ENCODE data around the gene WFDC12.

WFDC12 gene

GRCh38 chr20:45088247-45088646 lies 36.0 kb downstream of the WFDC12 start:
- no peak for DNase-seq

DNA sequence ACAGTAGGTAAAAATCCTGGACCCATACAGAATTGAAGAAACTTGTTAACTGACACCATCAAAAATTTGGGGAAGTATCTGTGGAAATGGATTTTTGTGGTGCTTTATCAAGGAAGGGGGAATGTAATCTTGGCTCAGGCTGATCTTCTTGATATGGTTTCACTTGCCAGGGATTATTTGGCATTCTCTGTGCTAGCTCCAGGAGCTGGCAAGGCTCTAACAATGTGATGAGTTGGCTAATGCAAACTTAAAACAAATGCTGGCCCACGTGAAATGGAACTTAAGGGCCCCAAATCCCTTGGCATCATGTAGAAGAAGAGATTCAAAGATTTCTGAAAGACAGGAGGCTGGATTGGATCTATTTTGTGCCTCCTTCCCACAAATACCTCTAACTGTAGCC lies 36.5 kb downstream of the WFDC12 start:
- DNase-seq, result no peak

DNA sequence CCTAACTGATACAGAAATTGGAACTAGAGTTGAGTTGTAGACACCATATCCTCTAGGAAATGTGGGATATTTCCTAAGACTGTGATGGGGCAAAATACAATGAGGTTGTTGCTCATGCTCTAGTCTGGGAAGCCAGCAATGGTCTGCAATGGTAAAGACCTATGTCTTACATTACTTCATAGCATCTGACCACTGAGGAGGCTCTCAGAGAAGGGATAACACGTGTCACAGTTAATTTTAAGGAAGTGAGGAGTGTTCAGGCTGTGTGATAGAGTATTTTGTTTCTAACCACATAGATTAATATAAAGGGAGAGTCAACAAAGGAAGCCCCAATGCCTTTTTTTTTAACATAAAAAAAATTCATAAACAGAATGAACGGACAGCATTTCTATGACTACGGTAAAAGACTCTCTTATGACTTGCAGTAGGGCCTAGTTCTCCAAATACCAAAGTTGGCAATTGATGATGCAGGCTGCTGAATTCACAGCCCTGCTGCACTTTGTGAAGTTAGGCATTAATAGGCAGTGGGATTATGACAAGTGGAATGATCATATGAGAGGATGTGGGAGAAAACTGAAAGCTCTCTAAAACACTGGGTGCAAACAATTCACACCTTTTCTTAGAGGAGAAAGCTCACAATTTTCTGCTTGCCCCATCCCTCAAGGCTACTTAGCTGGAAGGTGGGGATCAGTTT lies 37.0 kb downstream of the WFDC12 start:
- no peak for DNase-seq

DNA sequence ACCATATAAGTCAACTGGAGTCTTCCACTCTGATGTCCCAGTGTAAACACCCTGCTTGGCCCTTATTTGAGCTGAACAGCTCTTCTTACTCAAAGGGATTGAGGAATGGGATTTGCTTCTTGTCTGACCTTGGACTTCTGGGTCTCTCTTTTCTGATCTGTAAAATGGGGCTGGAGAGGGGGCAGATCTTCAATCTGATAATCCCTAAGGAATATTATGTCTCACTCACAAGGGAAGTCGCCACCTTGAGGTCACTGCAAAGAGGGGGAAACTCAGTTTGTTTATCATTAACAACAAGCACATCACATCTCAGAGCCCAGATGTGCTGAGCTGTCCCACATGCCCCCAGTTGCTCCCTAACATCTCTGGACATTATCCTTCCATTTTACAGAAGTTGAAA lies 38.4 kb downstream of the WFDC12 start:
- DNase-seq, result no peak

GRCh38 chr20:45085289-45085688 lies 39.0 kb downstream of the WFDC12 start:
- DNase-seq, result no peak

GRCh38 chr20:45083127-45083526 lies 41.1 kb downstream of the WFDC12 start:
- DNase-seq, result no peak

GRCh38 chr20:45082468-45082867 lies 41.8 kb downstream of the WFDC12 start:
- no peak for DNase-seq

GRCh38 chr20:45080867-45081624 lies 43.2 kb downstream of the WFDC12 start:
- no peak for DNase-seq

GRCh38 chr20:45077559-45077958 lies 46.7 kb downstream of the WFDC12 start:
- no peak for DNase-seq
